ENCODE data around the gene HINFP. TPM values are rescaled to one million over a fixed set of nuclear protein-coding genes. Genes with fewer than 3 reads are reported as not detected.

Gene HINFP
- total and polyA plus RNA-seq, 4 donors = 6.4 to 14.3 (median 8.3) TPM

DNA sequence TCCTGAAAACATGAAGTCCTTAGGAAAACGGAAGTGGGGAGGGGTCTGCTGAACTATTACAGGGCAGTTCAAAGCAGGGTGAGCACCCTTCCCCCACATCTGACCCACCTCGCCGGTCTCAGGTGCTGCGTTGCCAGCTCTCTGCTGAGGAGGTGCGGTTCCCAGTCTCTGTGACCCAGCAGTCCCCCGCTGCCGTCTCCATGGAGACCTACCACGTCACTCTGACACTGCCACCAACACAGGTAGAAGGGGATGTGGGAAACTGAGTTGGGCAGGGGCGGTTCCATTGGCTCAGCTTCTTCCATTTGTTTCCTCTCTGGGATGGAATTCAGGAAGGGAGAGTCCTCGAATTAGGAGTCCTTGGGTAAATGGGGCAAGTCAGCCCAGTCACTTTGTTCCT, 10.9 kb upstream of the HINFP start:
- H3K4me1 ChIP-seq (ENCODE audit: control insufficient read depth in 4 of 4, insufficient read depth in 4 of 4, low read length in 3 of 4) = peaks cover 8 to 28% (median 22%) of the 10 kb centered on the region in 4 donors
- WGBS = 93% methylated on average over 10 of the region's 10 CpGs
- H3K9ac ChIP-seq (ENCODE audit: low read depth in 1 of 2, low read length in 2 of 2) = no peak overlapping the region
- peaks cover 3 to 41% (median 22%) of the 10 kb centered on the region in 4 donors for H3K36me3 ChIP-seq (ENCODE audit: control insufficient read depth in 4 of 4, insufficient read depth in 3 of 4, low read depth in 1 of 4, low read length in 3 of 4)
- no peak overlapping the region for H3K4me3 ChIP-seq (ENCODE audit: low read depth in 1 of 3, low read length in 3 of 3)
- no peaks in the 10 kb centered on the region for H3K9me3 ChIP-seq (ENCODE audit: control insufficient read depth in 4 of 4, low read length in 3 of 4)
- H3K27me3 ChIP-seq (ENCODE audit: control insufficient read depth in 4 of 4, insufficient read depth in 4 of 4, low read length in 3 of 4) = no peaks in the 10 kb centered on the region
- TF ChIP-seq, protein P1, sequence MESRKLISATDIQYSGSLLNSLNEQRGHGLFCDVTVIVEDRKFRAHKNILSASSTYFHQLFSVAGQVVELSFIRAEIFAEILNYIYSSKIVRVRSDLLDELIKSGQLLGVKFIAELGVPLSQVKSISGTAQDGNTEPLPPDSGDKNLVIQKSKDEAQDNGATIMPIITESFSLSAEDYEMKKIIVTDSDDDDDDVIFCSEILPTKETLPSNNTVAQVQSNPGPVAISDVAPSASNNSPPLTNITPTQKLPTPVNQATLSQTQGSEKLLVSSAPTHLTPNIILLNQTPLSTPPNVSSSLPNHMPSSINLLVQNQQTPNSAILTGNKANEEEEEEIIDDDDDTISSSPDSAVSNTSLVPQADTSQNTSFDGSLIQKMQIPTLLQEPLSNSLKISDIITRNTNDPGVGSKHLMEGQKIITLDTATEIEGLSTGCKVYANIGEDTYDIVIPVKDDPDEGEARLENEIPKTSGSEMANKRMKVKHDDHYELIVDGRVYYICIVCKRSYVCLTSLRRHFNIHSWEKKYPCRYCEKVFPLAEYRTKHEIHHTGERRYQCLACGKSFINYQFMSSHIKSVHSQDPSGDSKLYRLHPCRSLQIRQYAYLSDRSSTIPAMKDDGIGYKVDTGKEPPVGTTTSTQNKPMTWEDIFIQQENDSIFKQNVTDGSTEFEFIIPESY (IDR thresholded peaks at IDR 0.05) = no peak
- TF ChIP-seq TAF1 (conservative IDR thresholded peaks at IDR 0.05) = no peak
- TF ChIP-seq SP1 (IDR thresholded peaks at IDR 0.05) = no peak
- no peak for TF ChIP-seq MAX (IDR thresholded peaks at IDR 0.05)
- TF ChIP-seq FOXA1 (IDR thresholded peaks at IDR 0.05) = no peak
- no peak for TF ChIP-seq RAD21 (IDR thresholded peaks at IDR 0.05)
- TF ChIP-seq, protein P2, sequence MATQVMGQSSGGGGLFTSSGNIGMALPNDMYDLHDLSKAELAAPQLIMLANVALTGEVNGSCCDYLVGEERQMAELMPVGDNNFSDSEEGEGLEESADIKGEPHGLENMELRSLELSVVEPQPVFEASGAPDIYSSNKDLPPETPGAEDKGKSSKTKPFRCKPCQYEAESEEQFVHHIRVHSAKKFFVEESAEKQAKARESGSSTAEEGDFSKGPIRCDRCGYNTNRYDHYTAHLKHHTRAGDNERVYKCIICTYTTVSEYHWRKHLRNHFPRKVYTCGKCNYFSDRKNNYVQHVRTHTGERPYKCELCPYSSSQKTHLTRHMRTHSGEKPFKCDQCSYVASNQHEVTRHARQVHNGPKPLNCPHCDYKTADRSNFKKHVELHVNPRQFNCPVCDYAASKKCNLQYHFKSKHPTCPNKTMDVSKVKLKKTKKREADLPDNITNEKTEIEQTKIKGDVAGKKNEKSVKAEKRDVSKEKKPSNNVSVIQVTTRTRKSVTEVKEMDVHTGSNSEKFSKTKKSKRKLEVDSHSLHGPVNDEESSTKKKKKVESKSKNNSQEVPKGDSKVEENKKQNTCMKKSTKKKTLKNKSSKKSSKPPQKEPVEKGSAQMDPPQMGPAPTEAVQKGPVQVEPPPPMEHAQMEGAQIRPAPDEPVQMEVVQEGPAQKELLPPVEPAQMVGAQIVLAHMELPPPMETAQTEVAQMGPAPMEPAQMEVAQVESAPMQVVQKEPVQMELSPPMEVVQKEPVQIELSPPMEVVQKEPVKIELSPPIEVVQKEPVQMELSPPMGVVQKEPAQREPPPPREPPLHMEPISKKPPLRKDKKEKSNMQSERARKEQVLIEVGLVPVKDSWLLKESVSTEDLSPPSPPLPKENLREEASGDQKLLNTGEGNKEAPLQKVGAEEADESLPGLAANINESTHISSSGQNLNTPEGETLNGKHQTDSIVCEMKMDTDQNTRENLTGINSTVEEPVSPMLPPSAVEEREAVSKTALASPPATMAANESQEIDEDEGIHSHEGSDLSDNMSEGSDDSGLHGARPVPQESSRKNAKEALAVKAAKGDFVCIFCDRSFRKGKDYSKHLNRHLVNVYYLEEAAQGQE (IDR thresholded peaks at IDR 0.05) = no peak
- no peak for TF ChIP-seq YY1 (IDR thresholded peaks at IDR 0.05)
- TF ChIP-seq HNF4A (conservative IDR thresholded peaks at IDR 0.05) = no peak
- TF ChIP-seq, protein P3, sequence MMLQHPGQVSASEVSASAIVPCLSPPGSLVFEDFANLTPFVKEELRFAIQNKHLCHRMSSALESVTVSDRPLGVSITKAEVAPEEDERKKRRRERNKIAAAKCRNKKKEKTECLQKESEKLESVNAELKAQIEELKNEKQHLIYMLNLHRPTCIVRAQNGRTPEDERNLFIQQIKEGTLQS (IDR thresholded peaks at IDR 0.05) = no peak
- no peak for TF ChIP-seq GABPA (IDR thresholded peaks at IDR 0.05 in 1 of 2, conservative IDR thresholded peaks at IDR 0.05 in 1 of 2)
- no peak for TF ChIP-seq FOXA2 (IDR thresholded peaks at IDR 0.05)
- TF ChIP-seq NR2F2 (IDR thresholded peaks at IDR 0.05) = no peak
- TF ChIP-seq HNF4G (IDR thresholded peaks at IDR 0.05) = no peak
- H3K27ac ChIP-seq (ENCODE audit: low read depth in 1 of 2, low read length in 2 of 2) = no peak overlapping the region
- DNase-seq (ENCODE audit: low spot score) = no peak

- H3K27me3 ChIP-seq (ENCODE audit: control insufficient read depth in 4 of 4, insufficient read depth in 4 of 4, low read length in 3 of 4) = no peaks in the 10 kb centered on the region
- peaks cover 8 to 26% (median 21%) of the 10 kb centered on the region in 4 donors for H3K4me1 ChIP-seq (ENCODE audit: control insufficient read depth in 4 of 4, insufficient read depth in 4 of 4, low read length in 3 of 4)
- DNase-seq (ENCODE audit: low spot score) = no peak
- TF ChIP-seq, protein P1 (IDR thresholded peaks at IDR 0.05) = no peak
- TF ChIP-seq HNF4A (conservative IDR thresholded peaks at IDR 0.05) = no peak
- no peak for TF ChIP-seq JUND (IDR thresholded peaks at IDR 0.05)
- TF ChIP-seq CTCF (IDR thresholded peaks at IDR 0.05; ENCODE audit: low read depth, low read length, missing input control) = no peak
- H3K27ac ChIP-seq (ENCODE audit: low read depth in 1 of 2, low read length in 2 of 2) = no peak overlapping the region
- no peak overlapping the region for H3K4me3 ChIP-seq (ENCODE audit: low read depth in 1 of 3, low read length in 3 of 3)
- no peaks in the 10 kb centered on the region for H3K9me3 ChIP-seq (ENCODE audit: control insufficient read depth in 4 of 4, low read length in 3 of 4)
- 97% methylated on average over 11 of the region's 11 CpGs for WGBS
- peaks cover 7 to 48% (median 24%) of the 10 kb centered on the region in 4 donors for H3K36me3 ChIP-seq (ENCODE audit: control insufficient read depth in 4 of 4, insufficient read depth in 3 of 4, low read depth in 1 of 4, low read length in 3 of 4)
- no peak overlapping the region for H3K9ac ChIP-seq (ENCODE audit: low read depth in 1 of 2, low read length in 2 of 2)
Observed at GRCh38 chr11:119111361-119111925, 9.9 kb upstream of the HINFP start.
